ENCODE measurements around the gene CLNK.

CLNK gene

DNA sequence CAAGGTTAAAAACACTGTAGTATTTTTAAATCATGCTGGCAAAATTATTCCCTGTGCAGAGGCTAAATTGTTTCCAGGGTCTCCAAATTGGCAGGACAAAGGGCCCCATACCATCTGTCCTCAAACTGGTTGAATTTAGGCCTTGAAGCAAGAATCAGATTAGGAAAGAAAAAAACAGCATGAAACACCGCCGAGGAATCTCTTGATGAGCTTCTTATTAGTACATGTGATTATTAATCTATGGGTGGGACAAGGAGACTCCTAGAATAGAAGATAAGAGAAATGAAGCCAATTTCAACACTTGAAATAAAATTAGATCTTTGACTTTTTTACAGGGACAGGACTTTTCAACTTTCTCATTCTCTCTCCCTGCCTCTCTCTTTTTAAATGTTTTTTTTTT, 7.1 kb upstream of the CLNK start:
- TF ChIP-seq, protein P1, sequence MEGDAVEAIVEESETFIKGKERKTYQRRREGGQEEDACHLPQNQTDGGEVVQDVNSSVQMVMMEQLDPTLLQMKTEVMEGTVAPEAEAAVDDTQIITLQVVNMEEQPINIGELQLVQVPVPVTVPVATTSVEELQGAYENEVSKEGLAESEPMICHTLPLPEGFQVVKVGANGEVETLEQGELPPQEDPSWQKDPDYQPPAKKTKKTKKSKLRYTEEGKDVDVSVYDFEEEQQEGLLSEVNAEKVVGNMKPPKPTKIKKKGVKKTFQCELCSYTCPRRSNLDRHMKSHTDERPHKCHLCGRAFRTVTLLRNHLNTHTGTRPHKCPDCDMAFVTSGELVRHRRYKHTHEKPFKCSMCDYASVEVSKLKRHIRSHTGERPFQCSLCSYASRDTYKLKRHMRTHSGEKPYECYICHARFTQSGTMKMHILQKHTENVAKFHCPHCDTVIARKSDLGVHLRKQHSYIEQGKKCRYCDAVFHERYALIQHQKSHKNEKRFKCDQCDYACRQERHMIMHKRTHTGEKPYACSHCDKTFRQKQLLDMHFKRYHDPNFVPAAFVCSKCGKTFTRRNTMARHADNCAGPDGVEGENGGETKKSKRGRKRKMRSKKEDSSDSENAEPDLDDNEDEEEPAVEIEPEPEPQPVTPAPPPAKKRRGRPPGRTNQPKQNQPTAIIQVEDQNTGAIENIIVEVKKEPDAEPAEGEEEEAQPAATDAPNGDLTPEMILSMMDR (IDR thresholded peaks at IDR 0.05) = no peak
- DNase-seq = no peak
- H3K27ac ChIP-seq = no peak overlapping the region
- intact Hi-C loops (cut with DNase I; ENCODE audit: low total_unique reads) = no loop called here
- no peaks in the 10 kb centered on the region for H3K36me3 ChIP-seq
- H3K4me3 ChIP-seq = no peak overlapping the region
- H3K4me1 ChIP-seq = peaks cover 0 to 12% (median 3%) of the 10 kb centered on the region in 4 donors
- no peaks in the 10 kb centered on the region for H3K27me3 ChIP-seq
- no peaks in the 10 kb centered on the region for H3K9me3 ChIP-seq

DNA sequence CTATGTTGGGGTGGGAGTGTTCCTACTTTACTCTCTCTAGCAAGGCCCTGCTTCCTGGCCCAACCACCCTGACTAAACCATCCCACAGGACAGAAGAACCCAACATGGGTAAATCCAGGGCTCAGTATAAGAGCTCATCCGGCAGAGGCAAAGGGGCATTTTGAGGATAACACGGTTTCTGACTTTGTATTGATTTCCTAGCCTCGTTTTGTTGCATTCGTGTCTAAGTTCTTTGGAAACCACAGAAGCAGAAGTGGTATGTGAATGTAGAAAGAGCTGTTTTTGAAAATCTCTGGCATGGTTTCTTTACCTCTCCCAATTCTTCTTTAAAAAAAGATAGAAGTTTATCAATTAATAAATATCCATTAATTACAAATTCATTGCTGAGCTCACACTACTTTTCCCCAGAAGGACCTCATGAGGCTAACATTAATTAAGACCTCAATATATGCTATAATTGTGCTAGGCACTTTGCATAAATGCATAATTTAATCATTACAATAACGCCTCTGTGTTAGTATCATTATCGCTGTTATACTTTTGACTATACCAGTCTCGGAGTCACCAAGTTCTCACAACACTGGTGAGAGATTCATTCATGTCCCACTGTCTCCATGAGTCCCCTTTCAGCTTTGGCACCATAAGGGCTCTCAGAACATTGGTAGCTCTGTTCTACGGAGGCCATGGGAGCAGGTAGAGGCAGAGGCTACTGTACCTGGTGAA, 5.8 kb upstream of the CLNK start:
- Histone ChIP-seq H3K27me3 (no peaks in the 10 kb centered on the region), H3K27ac (no peak overlapping the region), H3K36me3 (no peaks in the 10 kb centered on the region), H3K4me3 (no peak overlapping the region), H3K9me3 (no peaks in the 10 kb centered on the region), H3K4me1 (peaks cover 0 to 12% (median 3%) of the 10 kb centered on the region in 4 donors)
- no peak for DNase-seq
- TF ChIP-seq, protein P1 (IDR thresholded peaks at IDR 0.05) = no peak
- intact Hi-C loops (cut with DNase I; ENCODE audit: low total_unique reads) = no loop called here

GRCh38 chr4:10688846-10689245, 4.3 kb upstream of the CLNK start:
- H3K4me1 ChIP-seq = peaks cover 0 to 12% (median 3%) of the 10 kb centered on the region in 4 donors
- no peaks in the 10 kb centered on the region for H3K36me3 ChIP-seq
- no peak for DNase-seq
- intact Hi-C loops (cut with DNase I; ENCODE audit: low total_unique reads) = no loop called here
- H3K9me3 ChIP-seq = no peaks in the 10 kb centered on the region
- no peak overlapping the region for H3K4me3 ChIP-seq
- no peak overlapping the region for H3K27ac ChIP-seq
- H3K27me3 ChIP-seq = no peaks in the 10 kb centered on the region
- TF ChIP-seq, protein P1 (IDR thresholded peaks at IDR 0.05) = no peak

DNA sequence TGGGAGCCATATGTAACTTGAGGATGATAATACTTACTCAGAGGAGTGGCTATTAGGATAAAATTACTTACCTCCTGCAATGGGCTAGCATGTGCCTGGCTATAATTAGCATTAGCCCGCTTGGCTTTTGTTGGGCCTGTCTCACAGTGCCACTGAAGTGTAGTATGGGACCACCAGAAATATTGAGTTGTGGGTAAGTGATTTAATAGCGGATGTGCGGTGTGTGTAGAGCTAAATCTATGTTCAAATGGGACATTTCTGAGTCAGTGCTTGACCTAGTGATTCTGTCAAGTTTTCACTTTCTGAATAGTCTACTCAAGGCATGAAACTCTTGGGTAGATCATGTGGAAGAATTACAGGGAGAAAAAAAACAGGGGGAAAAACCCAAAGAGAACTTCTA, 3.5 kb upstream of the CLNK start:
- Histone ChIP-seq H3K27ac (no peak overlapping the region), H3K9me3 (no peaks in the 10 kb centered on the region), H3K4me3 (no peak overlapping the region), H3K4me1 (peaks cover 0 to 12% (median 3%) of the 10 kb centered on the region in 4 donors), H3K36me3 (no peaks in the 10 kb centered on the region), H3K27me3 (no peaks in the 10 kb centered on the region)
- intact Hi-C loops (cut with DNase I; ENCODE audit: low total_unique reads) = no loop called here
- TF ChIP-seq, protein P1 (IDR thresholded peaks at IDR 0.05) = no peak
- no peak for DNase-seq

DNA sequence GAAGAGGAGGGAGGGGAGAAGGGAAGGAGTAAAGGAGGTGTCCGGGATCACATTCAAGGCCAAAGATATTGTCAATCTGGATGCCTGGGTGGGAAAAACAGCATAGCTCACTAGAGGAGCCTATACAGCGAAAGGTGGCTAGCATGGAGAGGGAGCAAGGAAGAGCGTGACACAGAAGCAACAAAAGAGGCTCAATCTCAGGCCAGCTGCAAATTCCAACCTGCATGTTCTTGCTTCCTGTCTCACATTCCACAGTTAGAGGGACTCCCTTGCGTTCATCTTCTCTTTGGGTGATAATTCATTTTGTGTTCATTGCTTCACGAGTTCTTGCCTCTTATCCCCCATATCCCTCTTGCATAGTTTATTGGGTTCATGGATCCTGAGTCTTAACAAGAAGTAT, 3.0 kb upstream of the CLNK start:
- H3K27ac ChIP-seq = no peak overlapping the region
- no peak for DNase-seq

More for the DNA sequence above, 3.0 kb upstream of the CLNK start:
- Histone ChIP-seq H3K9me3 (no peaks in the 10 kb centered on the region), H3K4me1 (peaks cover 0 to 12% (median 3%) of the 10 kb centered on the region in 4 donors), H3K4me3 (no peak overlapping the region), H3K36me3 (no peaks in the 10 kb centered on the region), H3K27me3 (no peaks in the 10 kb centered on the region)
- TF ChIP-seq, protein P1 (IDR thresholded peaks at IDR 0.05) = no peak
- intact Hi-C loops (cut with DNase I; ENCODE audit: low total_unique reads) = no loop called here

Data from tibial artery (tissue), 4 donors.